ENCODE results near the gene ATP9A.
"Not testable (repeated sequence)": the region's sequence is repeated elsewhere in the genome, so short reads cannot be mapped to it uniquely, and the experiment has no call there.

ATP9A gene

GRCh38 chr20:51660672-51661608 is 107.2 kb downstream of the ATP9A start:
- Histone ChIP-seq H3K9ac (no peak overlapping the region), H3K4me1 (peaks cover 0 to 32% (median 11%) of the 10 kb centered on the region in 10 experiments; a peak in 13 of 20 replicates), H3K4me3 (no peak overlapping the region), H3K27ac (0 out of 22 replicates have a peak overlapping the region, but pooled peaks of 2 of the 11 experiments have one; percentile 17 to 19), H4K20me1 (no peaks in the 10 kb centered on the region), H3K27me3 (no peaks in the 10 kb centered on the region), H3K4me2 (no peak overlapping the region), H3K36me3 (peaks cover 0 to 7% (median 0%) of the 10 kb centered on the region in 11 experiments; a peak in 5 of 22 replicates), H3K9me3 (replicated peaks in 1 of 11) (no peaks in the 10 kb centered on the region; a peak in 2 of 22 replicates)
- no peak for TF ChIP-seq Cebpa-rat (IDR thresholded peaks at IDR 0.05)

- no peak overlapping the region for H3K27ac ChIP-seq
- H3K36me3 ChIP-seq, result peaks cover 0 to 7% (median 0%) of the 10 kb centered on the region in 11 experiments; a peak in 5 of 22 replicates
- no peak for TF ChIP-seq Cebpa-rat (IDR thresholded peaks at IDR 0.05)
- H3K4me1 ChIP-seq, result peaks cover 0 to 44% (median 16%) of the 10 kb centered on the region in 10 experiments; a peak in 14 of 20 replicates
- no peaks in the 10 kb centered on the region; a peak in 2 of 22 replicates for H3K9me3 ChIP-seq (replicated peaks in 1 of 11)
- H4K20me1 ChIP-seq, result no peaks in the 10 kb centered on the region
- no peaks in the 10 kb centered on the region for H3K27me3 ChIP-seq
- H3K4me2 ChIP-seq, result no peak overlapping the region
- H3K9ac ChIP-seq, result no peak overlapping the region
- H3K4me3 ChIP-seq, result no peak overlapping the region
Observed at GRCh38 chr20:51659491-51660050, 108.6 kb downstream of the ATP9A start.

GRCh38 chr20:51656726-51657260 is 111.4 kb downstream of the ATP9A start:
- Histone ChIP-seq H3K9ac (no peak overlapping the region), H4K20me1 (no peaks in the 10 kb centered on the region), H3K27me3 (no peaks in the 10 kb centered on the region), H3K4me2 (no peak overlapping the region; a peak in 1 of 22 replicates), H3K36me3 (peaks cover 0 to 7% (median 0%) of the 10 kb centered on the region in 11 experiments; a peak in 6 of 22 replicates), H3K27ac (peak overlapping the region in 2 of 11 experiments; percentile 15 to 18; a peak in 3 of 22 replicates), H3K4me1 (peaks cover 19 to 58% (median 30%) of the 10 kb centered on the region in 10 experiments), H3K9me3 (replicated peaks in 1 of 11) (no peaks in the 10 kb centered on the region; a peak in 2 of 22 replicates), H3K4me3 (no peak overlapping the region)
- TF ChIP-seq Cebpa-rat (IDR thresholded peaks at IDR 0.05), result no peak

- H3K27me3 ChIP-seq; H3K9ac ChIP-seq; H3K4me3 ChIP-seq; H3K9me3 ChIP-seq (replicated peaks in 1 of 11); H4K20me1 ChIP-seq; H3K36me3 ChIP-seq: not testable (repeated sequence)
- H3K4me1 ChIP-seq, result peaks cover 24 to 60% (median 35%) of the 10 kb centered on the region in 10 experiments
- H3K27ac ChIP-seq, result peak overlapping the region in 1 of 11 experiments; percentile 18; a peak in 1 of 22 replicates
- peak overlapping the region in 5 of 11 experiments; percentile 16 to 33 (median 23); a peak in 3 of 22 replicates for H3K4me2 ChIP-seq
Observed at GRCh38 chr20:51656089-51656488, 112.1 kb downstream of the ATP9A start.

- 0 out of 22 replicates have a peak overlapping the region, but pooled peaks of 1 of the 11 experiments have one; percentile 94 for H3K4me2 ChIP-seq
- H4K20me1 ChIP-seq, result no peaks in the 10 kb centered on the region
- TF ChIP-seq Cebpa-rat (IDR thresholded peaks at IDR 0.05), result no peak
- peak overlapping the region in 5 of 11 experiments; percentile 12 to 93 (median 92); a peak in 4 of 22 replicates for H3K27ac ChIP-seq
- no peaks in the 10 kb centered on the region for H3K27me3 ChIP-seq
- no peak overlapping the region for H3K4me3 ChIP-seq
- H3K4me1 ChIP-seq, result peaks cover 38 to 73% (median 48%) of the 10 kb centered on the region in 10 experiments
- peaks cover 0 to 7% (median 0%) of the 10 kb centered on the region in 11 experiments; a peak in 6 of 22 replicates for H3K36me3 ChIP-seq
- H3K9ac ChIP-seq, result no peak overlapping the region
- no peaks in the 10 kb centered on the region; a peak in 2 of 22 replicates for H3K9me3 ChIP-seq (replicated peaks in 1 of 11)
Observed at GRCh38 chr20:51654495-51654894, 113.7 kb downstream of the ATP9A start.

- Histone ChIP-seq H3K27ac (peak overlapping the region in 8 of 11 experiments; percentile 19 to 94 (median 92); a peak in 8 of 22 replicates), H3K4me3 (no peak overlapping the region), H3K9me3 (replicated peaks in 1 of 11) (no peaks in the 10 kb centered on the region; a peak in 2 of 22 replicates), H3K4me2 (peak overlapping the region in 4 of 11 experiments; percentile 78 to 96 (median 91); a peak in 3 of 22 replicates), H3K36me3 (peaks cover 0 to 7% (median 0%) of the 10 kb centered on the region in 11 experiments; a peak in 6 of 22 replicates), H4K20me1 (no peaks in the 10 kb centered on the region), H3K4me1 (peaks cover 43 to 77% (median 52%) of the 10 kb centered on the region in 10 experiments), H3K9ac (no peak overlapping the region), H3K27me3 (no peaks in the 10 kb centered on the region)
- TF ChIP-seq Cebpa-rat (IDR thresholded peaks at IDR 0.05), result no peak
Observed at GRCh38 chr20:51654060-51654459, 114.1 kb downstream of the ATP9A start.

- no peak for TF ChIP-seq Cebpa-rat (IDR thresholded peaks at IDR 0.05)
- Histone ChIP-seq H3K4me2 (peak overlapping the region in 10 of 11 experiments; percentile 22 to 96 (median 84); a peak in 19 of 22 replicates), H3K27ac (peak overlapping the region in 9 of 11 experiments; percentile 81 to 94 (median 93); a peak in 18 of 22 replicates), H4K20me1 (no peaks in the 10 kb centered on the region), H3K4me3 (no peak overlapping the region), H3K27me3 (no peaks in the 10 kb centered on the region), H3K36me3 (peaks cover 0 to 7% (median 0%) of the 10 kb centered on the region in 11 experiments; a peak in 6 of 22 replicates), H3K4me1 (peaks cover 49 to 85% (median 60%) of the 10 kb centered on the region in 10 experiments), H3K9me3 (replicated peaks in 1 of 11) (no peaks in the 10 kb centered on the region; a peak in 2 of 22 replicates), H3K9ac (peak overlapping the region in 4 of 11 experiments; percentile 8 to 78 (median 46); a peak in 3 of 22 replicates)
Observed at GRCh38 chr20:51653226-51653625, 115.0 kb downstream of the ATP9A start.

GRCh38 chr20:51651921-51652549 is 116.2 kb downstream of the ATP9A start:
- Histone ChIP-seq H3K27ac (peak overlapping the region; percentile 72 to 94 (median 92)), H3K4me2 (peak overlapping the region; percentile 70 to 96 (median 84)), H3K27me3 (no peaks in the 10 kb centered on the region), H3K4me1 (peaks cover 49 to 92% (median 67%) of the 10 kb centered on the region in 10 experiments), H3K4me3 (peak overlapping the region in 5 of 10 experiments; percentile 2 to 45 (median 32); a peak in 6 of 20 replicates), H3K9me3 (replicated peaks in 1 of 11) (no peaks in the 10 kb centered on the region; a peak in 2 of 22 replicates), H3K9ac (peak overlapping the region; percentile 20 to 78 (median 73); a peak in 20 of 22 replicates), H3K36me3 (peaks cover 0 to 7% (median 0%) of the 10 kb centered on the region in 11 experiments; a peak in 4 of 22 replicates), H4K20me1 (no peaks in the 10 kb centered on the region)
- no peak for TF ChIP-seq Cebpa-rat (IDR thresholded peaks at IDR 0.05)
